Left ventricle myocardium superior (tissue), 1 donor: Measurements from ENCODE around the gene SRP9. TPM values are rescaled to one million over a fixed set of nuclear protein-coding genes. Genes with fewer than 3 reads are reported as not detected.
"Not testable (repeated sequence)": the region's sequence is repeated elsewhere in the genome, so short reads cannot be mapped to it uniquely, and the experiment has no call there.

ENCODE experiments used
- ATAC-seq: fragments of 200-7000 bp; cut with Tn5 transposase; one replicate; pipeline ENCODE4 v1.9.1; 2020; ENCODE audit warnings: mild to moderate bottlenecking, moderate library complexity
- DNase-seq: peaks from one replicate; pipeline ENCODE4 v3.0.0-alpha.2; 2020
- intact Hi-C: fragments of 100-400 bp; cut with micrococcal nuclease; formaldehyde crosslinking; loops from one replicate; pipeline ENCODE4 v1.11.0; 2022
- total RNA-seq: library from RNA; stranded (reverse); fragmentation: NEBNext Ultra II Directional; extraction: Animal tissue kit (Norgen Biotek cat#: 25700); gene quantifications from one replicate; pipeline ENCODE4 v1.2.1, GENCODE V29; 2021
- donor health status: DM: no; HTN: yes; CAD: no; lungs with severe emphysema.

SRP9 gene
- total RNA-seq, 1 donor from 2014 or later, result 211 TPM

DNA sequence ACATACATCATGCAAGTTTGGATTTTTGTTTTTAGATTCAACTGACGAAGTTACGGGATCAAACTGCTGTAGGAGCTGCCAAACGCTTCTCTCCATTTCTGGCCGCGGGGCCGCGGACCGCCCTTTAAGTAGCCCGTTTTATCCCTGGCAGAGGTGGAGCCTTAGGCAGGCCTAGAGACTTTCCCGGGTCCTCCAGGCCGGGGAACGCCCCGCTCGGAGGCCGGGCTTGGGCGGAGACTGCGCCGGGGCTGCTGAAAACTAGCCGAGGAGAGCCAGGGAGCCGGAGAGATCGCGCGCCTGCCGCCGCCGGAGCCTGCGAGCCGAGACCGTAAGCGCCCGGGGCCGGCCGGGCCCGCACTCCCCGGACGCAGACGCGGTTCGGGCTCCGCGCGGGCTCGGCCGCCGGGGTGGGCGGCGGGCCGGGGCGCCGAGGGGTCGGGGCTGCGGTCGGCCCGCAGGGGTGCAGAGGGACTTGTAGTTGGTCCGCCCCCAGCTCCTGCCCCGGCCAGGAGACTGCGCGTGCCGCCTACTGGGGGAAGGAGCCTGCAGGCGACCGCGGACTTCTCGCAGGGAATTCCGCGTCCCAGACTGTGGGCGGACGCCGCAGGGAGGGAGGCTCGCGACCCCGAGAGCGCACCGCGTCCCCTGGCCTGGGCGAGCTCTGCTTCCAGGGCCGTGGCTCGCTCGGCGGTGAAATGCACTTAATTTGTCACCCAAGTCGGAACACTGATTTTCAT lies 32.4 kb downstream of the SRP9 start, which contains the start of gene EPHX1:
Gene EPHX1, plus strand, starts transcription at position 283 of the 737 bp plus-strand sequence. CDS start 18,606 bp downstream, outside the sequence.
- peak; percentile 85 for ATAC-seq
- intact Hi-C loops, result no loop called here
- DNase-seq, result peak; percentile 96

DNA sequence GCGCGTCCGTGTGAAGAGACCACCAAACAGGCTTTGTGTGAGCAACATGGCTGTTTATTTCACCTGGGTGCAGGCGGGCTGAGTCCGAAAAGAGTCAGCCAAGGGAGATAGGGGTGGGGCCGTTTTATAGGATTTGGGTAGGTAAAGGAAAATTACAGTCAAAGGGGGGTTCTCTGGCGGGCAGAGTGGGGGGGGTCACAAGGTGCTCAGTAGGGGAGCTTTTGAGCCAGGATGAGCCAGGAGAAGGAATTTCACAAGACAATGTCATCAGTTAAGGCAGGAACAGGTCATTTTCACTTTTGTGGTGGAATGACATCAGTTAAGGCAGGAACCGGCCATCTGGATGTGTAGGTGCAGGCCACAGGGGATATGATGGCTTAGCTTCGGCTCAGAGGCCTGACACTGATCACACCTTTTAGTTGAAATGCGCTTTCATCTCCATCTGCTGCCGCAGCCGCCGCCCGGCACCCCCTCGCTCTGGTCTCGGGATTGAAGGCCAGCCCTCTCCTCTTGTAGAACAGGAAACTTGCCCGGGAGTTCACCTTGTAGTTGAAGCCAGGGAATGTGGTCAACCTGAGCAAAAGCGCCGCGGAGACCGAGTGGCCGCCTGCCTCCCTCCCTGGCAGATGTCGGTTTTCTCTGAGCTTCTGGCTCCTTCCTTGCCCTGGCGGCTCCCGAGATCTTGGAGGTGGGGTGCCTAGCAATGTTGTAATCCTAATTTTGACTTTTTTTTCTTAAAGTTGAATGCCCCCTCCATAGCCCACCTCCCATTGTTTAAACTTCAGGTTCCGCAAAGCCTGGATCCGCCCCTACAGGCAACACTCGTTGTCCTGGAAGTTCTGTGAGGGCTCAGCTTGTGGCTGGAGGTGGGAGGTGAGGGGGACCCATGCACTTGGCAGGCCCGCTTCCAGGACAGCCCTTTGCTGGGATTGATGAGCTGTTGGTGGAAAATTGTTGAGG lies 33.2 kb downstream of the SRP9 start:
- peak; percentile 31 for ATAC-seq
- peak; percentile 65 for DNase-seq
- intact Hi-C loops, result not testable (repeated sequence)

DNA sequence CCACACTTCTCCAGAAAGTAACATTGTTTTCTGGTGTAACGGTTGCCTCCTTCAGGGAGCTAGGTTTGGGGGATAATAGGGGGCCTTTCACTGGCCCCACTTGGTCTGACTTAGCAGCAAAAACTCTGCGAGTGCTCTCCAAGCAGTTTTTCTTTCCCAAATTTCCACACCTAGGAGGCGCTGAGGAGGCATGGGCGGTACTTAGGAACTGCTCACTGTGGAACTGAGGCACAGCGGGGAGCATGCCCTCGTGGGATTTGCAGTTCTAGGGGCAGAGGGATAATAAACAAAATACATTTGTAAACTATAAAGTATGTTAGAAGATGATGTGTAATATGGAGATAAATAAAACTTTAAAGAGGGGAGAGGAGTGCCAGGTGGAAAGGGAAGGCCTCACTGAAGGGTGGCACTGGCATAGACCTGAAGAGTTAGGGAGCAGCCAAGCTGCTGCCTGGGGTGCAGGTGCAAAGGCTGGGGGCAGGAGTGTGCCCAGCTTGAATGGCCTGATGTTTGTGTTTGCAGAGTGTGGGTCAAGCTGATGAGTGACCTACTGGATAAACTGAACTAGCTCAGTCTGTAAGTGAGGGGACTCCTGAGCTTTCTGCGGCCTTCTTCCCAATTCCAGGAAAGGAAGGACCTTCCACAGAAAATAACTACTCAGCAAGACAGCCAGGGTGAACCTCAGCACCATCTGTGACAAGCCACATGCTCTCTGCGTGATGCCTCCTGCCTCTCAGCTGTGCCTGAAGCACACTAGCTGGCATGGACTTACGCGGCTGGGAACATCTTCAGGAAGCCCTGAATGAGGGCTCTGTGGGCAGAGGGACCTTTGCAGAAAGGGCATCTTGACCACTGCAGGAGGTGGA lies 34.2 kb downstream of the SRP9 start:
- DNase-seq (peak; percentile 19), ATAC-seq (no peak)
- intact Hi-C loops, result no loop called here

DNA sequence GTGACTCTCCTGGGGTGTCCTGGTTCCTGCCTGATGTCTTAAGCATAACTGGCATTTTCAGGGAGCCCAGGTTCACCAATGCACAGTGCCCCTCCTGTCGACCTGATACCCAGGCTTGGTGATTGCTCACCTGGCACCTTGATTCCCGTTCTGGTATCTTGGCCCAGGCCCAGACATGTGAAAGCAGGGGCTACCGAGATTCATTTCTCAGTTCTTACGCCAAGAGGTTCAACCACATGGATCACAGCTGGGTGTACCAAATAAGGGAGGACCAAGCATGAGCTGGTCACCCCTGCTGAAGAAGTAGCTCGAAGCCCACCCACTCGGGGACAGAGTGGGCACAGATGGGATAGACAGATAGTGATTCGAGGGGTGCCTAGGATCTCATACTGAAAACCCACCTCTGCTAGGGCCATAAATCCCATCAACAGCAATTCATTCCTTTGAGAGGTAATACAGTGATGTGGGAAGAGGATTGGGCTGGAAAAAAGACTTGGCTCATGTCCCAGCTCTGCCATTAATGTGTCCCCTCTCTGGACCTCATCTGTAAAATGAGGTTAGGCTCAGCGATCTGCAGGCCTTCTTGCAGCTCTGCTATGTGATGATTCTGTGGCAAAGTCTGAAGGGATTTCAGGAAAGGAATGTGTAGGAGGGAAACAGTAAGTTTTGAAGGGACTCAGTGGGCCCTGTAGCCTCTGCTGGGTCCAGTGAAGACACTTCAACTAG lies 35.0 kb downstream of the SRP9 start:
- DNase-seq (no peak), ATAC-seq (no peak)
- intact Hi-C loops, result no loop called here

DNA sequence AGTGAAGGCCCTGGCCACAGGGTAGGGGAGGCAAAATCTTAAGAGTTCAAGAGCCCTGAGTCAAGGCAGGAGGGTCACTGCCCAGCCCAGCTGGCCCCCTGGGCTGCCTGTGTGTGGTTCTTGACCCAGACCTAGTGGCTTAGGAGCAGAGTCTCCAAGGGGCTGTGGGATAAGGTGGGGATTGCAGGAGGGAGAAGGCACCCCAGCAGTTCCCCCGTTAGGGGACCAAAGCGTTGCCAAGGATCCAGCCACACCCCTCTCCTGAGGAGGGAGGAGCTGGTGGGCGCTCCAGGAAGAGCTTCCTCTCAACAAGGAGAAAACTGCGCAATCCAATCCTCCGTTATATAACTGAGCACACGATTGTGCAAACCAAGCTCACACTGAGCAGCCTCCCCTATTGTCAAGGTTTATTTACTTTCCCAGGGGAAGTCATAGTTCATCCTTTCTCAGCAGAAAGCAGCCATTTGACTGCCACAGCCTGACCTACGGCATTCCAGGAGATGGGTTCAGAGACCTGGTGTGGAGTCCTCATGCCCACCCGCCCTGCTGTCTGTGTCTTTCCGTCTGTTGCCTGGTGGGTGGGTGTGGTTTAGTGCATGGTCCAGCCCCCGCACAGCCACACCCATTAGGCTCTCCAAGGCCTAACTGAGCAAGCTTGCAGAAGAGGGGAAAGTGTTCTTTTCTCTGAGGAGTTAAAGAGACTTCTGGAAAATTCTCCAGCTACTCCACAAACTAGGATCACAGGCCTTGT lies 35.8 kb downstream of the SRP9 start:
- peak; percentile 58 for ATAC-seq

DNA sequence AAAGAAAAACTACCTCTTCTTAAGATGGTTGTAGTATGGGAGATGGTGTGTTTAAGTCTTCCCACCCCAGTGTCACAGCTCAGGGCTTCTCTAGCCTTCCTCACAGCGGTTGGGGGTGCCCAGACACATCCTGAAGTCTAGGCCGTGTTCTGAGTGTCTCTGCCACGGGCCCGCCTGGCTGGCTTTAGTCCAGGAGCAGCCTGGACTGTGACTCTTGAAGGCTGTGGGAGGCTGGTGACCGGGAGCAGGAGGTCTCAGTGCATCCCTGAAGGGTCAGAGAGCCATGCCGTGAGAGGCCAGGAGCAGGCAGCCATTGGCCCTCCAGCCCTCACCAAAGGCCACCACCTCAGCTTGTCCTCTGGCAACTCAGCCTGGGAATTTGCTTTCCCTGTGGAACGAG lies 36.8 kb downstream of the SRP9 start:
- peak; percentile 71 for DNase-seq
- intact Hi-C loops, result no loop called here
- ATAC-seq, result no peak

More for the DNA sequence above, 35.8 kb downstream of the SRP9 start:
- peak; percentile 80 for DNase-seq
- intact Hi-C loops, result no loop called here

DNA sequence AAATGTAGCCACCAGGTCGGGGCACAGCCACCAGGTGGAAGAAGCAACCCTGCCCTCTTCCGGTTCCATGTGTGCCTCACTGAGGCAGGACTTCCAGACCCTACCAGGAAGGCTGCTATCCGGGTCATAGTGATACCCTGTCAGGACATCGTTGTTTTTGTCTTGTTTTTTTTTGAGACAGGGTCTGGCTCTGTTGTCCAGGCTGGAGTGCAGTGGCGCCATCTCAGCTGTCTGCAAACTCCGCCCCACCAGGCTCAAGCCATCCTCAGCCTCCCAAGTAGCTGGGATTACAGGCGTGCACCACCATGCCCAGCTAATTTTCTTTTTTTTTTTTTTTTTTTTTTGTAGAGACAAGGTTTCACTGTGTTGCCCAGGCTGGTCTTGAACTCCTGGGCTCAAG lies 37.5 kb downstream of the SRP9 start:
- intact Hi-C loops, DNase-seq, ATAC-seq: not testable (repeated sequence)

DNA sequence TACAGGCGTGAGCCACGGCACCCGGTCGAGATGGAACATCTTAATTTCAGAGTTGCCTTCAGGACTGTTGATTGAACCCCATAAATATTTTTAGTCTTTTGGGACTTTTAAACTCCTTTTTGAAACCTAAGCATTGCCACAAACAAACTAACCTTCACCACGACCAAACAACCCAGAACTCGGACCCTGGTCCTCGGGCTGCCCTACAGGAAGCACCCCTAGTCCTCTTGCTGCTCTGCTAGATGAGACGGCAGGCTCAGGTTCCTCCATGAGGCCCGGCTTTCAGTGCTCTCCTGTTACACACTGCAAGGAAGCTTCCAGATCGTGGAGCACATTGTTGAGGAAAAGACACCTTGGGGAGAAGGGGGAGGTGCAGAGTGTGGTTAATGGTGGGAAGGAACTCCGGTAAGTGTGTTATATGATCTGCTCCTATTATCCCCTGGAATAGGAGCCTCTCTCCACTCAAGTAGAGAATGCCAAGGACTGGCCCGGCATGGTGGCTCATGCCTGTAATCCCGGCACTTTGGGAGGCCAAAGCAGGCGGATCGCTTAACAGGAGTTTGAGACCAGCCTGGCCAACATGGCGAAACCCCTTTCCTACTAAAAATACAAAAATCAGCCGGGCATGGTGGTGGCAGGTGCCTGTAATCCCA lies 38.0 kb downstream of the SRP9 start:
- intact Hi-C loops, result no loop called here
- no peak for ATAC-seq
- no peak for DNase-seq

DNA sequence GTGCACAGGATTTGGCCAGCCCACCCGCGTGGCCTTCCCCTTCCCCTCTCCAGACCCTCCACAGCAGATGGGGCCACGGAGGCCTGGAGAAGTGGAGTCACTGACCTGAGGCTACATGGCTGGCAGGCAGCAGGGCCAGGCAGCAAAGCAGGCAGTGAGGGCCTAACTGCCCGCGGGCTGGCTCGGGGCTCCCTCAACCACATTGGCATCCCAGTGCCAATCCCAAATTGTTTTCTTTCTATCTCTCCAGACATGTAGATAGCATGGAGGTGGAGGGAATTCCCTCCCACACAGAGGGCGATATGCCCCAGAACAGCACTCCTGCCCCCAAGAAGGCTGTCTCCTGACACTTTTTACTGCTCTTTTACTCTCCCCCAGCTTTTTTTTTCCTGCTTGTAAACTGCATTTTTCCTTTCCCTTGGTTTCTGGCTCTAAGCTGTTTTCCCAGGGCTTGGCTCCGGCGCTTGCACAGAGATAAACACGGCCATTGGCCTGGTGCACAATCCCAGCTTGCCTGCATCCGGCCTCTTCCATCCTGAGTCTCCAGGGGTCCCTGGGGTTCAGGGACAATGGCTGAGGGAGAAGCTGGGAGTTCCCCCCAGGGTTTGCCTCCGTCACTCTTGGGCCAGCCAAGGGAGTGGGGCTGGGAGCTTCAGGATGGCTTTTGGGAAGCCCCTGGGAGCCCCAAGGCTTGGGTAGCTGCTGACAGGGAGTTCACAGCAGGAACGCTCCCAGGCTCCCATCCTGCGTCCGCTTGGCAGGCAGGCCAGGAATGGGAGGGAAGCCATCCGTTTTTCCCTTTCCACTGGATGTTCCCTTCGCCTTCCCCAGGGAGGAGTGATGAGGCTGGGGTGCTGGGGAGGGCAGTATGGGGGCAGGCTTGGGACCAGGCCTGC lies 39.3 kb downstream of the SRP9 start:
- intact Hi-C loops, result no loop called here
- peak; percentile 72 for ATAC-seq

DNA sequence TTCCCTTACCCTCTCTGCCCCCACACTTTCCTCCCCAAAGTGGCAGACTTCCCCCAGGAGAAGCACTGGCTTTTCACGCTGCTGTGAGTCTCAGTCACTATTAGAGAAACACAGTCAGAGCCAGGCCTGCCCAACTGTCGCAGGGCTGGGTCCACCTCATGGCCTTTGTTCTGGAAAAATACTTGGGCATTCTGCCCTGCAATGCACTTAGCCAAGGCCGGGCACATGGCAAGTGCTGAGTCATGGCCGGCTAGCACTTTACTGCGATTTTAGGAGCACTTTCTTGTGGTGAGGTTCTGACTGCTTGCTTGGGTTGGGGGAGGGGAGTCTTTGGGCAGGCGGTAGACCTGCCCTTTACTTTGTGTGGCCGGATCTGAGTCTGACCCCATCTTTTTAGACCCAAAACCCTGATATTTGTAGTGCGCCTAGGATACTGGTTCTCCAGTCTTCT lies 40.0 kb downstream of the SRP9 start:
- DNase-seq (peak; percentile 69), ATAC-seq (peak; percentile 57)
- intact Hi-C loops, result no loop called here

More for the DNA sequence above, 39.3 kb downstream of the SRP9 start:
- DNase-seq, result peak; percentile 89

DNA sequence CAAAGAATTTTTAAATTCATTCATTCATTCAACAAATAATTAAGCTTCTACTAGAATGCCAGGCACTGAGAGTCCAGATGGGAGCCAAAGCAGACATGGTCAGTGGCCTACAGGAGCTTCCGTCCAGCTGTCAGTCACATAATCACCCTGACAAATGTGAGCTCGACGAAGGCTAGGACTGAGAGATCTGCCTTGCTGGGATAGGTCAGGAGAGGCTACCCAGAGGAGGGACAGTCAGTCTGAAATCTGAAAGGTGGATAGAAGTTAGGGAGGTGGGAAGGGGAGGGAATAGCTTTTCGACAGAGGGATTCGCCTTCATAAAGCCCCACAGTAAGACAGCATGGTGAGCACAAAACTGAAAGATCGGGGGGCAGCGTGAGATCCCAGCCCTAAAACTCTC lies 40.6 kb downstream of the SRP9 start:
- ATAC-seq (no peak), DNase-seq (no peak)
- intact Hi-C loops, result no loop called here

DNA sequence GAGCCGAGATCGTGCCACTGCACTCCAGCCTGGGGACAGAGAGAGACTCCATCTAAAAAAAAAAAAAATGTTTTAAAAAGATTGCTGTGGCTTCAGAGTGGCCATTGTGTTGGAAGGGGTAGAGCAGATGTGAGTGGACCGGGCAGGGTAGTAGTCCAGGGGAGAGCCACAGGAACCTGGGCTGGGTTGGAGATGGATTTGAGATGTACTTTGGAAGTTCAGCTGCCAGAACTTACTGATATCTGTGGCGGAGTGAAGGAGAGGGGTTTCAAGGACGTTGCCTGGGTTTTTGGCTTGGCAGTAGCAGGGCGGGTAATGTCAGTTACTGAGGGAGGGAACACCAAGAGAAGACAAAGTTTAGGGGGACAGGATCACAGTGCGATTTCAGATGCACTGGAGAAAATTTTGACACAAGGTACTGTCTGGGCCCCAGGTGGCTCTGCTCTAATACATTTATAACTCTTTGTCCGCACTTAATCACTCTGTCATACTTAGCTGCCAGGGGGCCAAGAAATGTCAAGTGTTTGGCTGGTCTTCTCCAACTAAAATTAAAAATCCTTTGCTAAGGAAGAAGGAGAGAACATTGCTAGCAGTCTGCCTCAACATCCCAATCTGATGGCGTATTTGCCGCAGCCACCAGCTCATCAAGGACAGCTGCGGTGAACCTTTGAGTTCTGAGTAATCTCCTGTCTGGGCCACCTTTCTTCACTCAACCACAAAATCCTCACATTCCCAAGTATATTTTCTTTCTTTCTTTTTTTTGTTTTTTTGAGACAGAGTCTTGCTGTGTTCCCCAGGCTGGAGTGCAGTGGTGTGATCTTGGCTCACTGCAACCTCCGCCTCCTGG lies 41.9 kb downstream of the SRP9 start:
- intact Hi-C loops, result no loop called here
- ATAC-seq, result peak; percentile 4

DNA sequence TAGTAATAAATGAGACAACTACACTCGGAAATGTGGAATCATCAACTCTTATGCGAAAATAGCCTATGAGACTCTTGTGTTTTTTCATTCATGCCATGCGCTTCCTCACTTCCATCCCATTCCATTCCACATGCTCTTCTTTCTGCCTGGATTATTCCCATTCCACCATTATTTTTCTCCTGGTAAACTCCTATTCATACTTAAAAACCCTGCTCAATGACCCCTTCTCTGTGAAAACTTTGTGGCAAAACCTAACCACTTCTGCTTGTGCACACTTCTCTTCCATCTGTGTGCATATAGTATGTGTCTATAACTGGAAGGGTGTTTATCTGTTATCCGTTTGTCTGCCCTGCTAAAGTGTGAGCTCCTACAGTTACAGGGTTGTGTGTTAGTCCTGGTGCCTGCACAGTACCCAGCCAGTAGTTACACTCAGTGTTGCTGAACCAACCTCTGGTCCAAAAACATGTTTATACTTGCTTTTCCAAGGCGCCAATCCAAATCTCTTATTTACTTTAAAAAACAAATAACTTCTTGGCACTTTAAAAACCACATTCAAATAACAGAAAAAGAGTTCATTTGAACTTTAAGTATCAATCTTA lies 43.0 kb downstream of the SRP9 start:
- intact Hi-C loops, result no loop called here
- ATAC-seq, result no peak

More for the DNA sequence above, 41.9 kb downstream of the SRP9 start:
- no peak for DNase-seq

DNA sequence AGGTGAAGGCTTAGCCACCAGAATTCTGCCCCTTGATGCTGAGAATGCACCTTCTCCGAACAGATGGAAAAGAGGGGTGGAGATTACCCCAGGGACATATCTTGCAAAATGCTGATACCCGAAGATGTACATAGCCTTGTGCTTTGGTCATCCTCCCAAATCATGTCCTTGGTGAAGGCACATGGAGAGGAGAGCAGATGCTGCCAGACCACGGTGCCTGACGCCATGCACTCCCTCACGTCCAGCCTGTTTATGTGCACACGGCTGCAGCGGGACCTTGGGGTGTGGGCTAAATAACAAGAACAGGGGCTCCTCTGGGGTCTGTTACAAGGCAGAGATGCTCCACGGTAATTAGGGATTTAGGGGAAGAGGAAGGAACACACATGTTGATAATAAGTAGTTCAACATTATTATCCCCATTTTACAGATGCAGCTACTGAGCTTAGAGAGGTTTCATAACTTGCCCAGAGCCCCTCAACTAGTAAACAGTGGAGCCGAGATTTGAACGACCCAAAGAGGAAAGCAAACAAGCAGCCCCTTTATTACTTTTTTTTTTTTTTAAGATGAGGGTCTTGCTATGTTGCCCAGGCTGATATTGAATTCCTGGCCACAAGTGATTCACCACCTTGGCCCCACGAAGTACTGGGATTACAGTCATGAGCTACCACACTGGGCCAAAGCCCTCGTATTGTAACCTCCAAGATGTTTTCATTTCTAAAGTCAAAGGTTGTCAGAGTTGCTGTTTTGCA lies 45.2 kb downstream of the SRP9 start:
- no peak for DNase-seq
- ATAC-seq, result no peak
- intact Hi-C loops, result no loop called here

More for the DNA sequence above, 43.0 kb downstream of the SRP9 start:
- no peak for DNase-seq
